ENCODE measurements around the gene ATF5.

Gene ATF5

DNA sequence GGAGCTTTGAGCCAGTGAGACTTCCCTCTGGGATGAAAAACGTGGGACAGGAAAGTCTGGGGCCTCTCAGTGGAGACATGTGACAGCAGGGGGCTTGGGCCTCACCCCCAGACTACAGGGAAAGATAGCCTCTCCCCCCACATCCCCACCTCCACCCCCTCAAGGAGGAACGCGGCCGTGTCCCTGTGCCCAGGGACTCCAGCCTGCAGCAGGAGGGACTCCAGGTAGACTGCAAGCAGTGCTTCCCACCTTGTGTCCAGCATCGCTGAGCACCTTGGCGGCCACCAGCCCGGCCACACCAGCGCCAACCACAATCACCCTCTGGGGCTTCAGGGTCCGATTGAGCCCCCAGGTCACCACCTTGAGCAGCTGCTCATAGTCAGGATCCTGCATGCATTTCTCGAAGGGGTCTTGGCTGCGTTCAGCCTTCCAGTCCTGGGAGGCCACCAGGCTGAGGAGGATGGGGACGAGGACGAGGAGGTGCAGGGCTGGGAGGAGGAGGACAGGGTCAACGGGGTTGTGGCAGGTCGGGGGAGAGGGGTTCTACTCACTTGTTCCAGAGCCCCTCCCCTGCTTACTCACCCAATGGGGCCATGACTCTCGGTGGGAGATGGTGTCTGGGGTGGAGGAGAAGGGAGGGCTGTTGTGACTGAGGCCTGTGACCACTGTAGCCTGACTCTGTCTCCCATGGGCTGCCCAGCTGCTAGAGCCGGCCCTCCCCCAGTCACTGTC is 33.3 kb upstream of the ATF5 start:
- DNase-seq: no peak

DNA sequence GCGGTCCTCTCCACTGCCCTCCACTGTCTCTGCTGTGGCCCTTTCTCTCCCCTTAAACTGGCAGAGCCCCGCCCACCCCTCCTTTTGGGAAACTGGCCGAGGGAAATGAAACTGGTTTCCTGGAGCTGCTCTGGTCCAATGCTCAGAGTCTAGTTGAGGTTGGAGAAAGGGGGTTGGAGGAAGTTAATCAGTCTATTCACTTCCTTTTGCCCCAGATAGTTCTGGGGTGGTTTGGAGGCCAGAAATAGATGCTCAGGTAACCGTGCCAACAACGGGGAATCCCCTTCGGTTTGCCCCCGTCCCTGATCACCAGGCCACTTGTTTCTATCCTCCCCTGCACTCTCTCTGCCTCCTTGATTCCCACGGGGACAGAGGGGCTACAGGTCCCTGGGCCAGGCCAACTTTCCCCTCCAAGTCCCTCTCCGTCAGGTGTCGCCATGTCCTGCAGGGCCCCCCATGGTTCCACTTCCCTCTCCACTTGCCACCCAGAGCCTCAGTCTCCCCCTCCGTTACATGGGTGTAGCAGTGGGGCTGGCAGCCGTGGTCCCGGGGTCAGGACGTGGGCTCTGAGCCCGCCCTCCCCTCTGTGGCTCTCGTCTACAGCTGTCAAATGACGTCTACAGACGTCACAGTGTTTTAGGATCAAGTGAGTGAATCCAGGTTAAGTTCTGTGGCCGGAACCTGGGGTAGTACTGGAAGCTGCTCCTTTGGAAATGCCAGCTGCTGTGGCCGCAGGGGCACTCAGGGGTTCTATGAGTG is 32.0 kb upstream of the ATF5 start, which contains the start of gene IL4I1:
IL4I1 (minus strand) TSS at position 25 of the 759 bp plus-strand sequence. CDS start 727 bp downstream, outside the sequence.
- peak; percentile 64 for DNase-seq

DNA sequence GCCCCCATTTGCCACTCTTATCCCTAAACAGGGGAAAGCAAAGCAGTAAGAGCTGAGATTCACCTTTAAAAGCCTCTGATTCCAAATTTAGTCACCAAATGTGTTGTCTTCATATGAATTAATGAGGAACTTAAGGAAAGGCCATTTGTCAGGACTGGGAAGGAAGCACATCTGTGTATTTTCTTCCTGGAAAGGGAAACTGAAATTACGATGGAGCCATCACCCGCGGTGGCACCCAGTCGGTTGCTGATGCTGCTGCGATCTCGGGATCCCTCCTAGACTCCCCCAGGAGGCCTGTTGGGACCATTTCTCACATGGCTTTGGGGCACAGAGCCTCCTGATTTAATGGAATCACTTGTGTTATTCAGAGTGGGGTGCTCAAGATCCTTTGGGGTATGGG is 24.9 kb upstream of the ATF5 start:
- no peak for DNase-seq

DNA sequence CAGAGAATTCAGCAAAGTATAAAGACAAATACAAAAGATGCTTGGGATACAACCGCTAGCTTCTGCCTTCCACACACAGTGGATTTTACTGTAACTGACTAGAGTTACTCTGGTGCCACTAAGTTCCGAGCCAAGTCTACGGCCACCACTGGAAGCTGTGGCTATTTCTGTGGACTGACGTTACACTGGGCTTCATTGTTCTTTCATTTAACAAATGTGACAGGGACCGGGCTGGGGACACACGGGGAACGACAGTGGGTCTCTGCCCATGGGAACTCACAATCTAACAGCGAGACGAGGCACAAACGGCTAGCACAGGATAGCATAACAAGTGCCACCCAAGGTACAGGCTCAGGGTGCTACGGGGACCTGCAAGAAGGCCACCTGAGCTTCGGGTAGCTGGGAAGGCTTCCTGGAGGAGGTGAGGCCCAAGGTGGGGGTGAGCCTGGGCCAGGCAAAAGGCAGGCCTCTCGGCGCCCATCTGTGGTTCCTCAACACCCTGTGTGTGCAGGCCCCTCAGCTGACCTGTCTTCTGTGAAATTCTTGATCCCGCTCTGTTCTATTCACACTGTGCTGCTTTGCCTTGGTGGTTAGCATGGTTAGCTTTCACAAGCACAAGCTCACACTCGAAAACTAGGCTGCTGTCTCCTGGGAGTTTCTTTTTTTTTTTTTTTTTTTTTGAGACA is 22.0 kb upstream of the ATF5 start:
- DNase-seq: no peak

DNA sequence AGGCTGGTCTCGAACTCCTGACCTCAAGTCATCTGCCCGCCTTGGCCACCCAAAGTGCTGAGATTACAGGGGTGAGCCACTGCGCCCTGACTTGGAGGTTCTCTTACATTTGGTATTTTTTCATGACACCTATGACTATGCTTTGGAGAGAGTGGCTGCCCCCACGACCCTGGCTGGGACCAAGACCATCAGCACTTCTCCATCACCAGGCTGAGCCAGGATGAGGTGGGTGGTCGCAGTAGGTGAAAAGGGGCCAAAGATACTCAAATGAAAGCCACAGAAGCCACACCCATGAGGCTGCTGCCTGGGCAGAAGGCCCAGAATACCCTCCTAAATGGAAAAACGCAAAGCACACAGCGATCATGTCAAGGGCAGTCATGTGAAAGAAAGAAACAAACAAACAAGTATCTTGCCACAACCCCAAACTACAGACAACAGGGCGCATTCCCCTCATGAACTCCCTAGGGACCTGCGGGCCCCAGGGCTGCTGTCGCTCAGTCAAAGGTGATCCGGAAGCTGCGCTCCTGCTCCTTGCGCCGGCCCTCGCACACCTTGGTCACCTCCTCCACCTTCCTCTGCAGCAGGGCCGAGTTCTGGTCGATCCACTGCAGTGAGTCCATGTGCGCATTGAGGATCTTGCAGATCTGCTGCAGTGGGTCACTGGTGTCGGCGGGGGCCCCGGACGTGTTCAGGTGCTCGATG is 21.1 kb upstream of the ATF5 start:
- DNase-seq: no peak

DNA sequence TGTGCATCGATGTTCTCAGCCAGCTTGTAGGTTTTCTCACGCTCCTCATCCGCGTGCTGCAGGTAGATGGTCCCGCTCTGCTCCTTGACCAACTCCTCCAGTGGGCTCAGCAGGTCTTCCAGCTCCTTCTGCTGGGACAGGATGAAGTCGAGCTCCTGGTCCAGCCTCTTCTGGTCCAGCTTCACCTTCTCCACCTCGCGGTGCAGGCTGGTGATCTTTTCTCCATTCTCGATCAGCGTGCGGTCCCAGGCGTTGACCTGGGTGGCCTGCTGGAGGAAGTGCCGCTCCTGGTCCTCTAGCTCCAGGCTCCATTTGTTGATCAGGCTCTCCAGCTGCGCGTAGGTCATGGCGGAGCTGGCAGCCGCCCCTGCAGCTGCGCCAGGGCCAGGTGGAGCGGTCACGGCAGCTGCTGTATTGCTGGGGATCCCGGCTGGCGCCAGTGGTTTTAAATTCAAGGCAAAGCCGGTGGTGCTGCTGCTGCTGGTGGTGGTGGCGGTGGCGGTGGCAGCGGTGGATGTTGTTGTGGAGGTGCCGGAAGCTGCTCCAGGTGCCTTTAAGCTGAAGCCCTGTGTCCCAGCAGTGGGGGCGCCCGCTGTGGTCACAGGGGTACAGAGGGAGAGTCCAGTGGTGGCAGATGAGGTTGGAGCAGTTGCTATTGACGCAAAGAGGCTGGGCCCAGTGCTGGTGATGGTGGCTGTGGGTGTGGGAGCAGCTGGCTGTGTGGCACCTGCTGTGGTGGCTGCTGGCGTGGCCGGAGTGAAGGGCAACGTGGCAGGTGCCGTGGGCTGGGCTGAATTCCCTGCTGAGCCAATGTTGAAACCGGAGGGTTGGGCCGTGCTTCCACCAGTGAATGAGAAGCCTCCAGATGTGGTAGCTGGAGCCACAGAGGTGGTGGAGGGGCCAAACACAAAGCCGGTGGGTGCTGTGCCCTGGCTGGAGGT is 20.3 kb upstream of the ATF5 start:
- DNase-seq: no peak

DNA sequence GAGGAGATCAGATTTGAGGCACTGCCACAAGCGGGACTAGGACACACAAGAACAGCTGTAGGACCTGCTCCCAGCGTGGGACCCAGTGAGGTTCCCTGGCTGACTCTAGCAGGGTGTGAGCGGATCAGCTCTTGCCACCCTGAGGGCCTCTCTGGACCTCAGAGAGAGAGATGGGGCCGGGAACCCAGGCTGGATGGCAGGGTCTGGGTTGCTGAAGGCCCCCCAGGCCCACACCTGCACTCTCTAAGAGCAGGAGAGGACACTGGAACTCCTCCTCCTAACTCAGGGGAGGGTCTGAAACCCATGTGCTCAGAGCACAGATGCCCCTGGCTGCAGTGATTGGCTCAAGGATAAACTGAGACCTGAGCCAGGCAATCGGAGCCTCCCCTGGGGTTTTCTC is 18.8 kb upstream of the ATF5 start:
- no peak for DNase-seq

GRCh38 chr19:49911381-49912145 is 17.4 kb upstream of the ATF5 start:
- no peak for DNase-seq

GRCh38 chr19:49912965-49913685 is 15.9 kb upstream of the ATF5 start:
- DNase-seq: no peak

DNA sequence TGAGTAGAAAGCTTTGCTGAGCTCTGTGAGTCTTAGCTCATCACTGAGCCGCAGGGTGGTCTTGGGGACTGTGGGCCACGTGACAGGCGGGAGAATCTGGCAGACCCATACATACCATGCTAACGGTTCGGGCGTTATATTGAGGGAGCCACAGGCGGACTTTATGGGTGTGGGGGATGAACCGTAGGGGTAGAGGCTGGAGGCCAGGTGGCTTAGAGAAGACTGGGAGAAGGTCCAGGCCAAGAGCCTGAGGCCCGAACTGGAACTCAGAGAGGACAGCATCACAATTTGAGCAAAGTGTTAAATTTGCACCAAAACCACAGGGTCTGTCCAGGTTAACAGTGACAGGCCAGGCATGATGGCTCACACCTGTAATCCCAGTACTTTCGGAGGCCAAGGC is 15.3 kb upstream of the ATF5 start:
- DNase-seq: no peak

- DNase-seq: no peak
Observed at GRCh38 chr19:49915271-49915670, 13.7 kb upstream of the ATF5 start.

- DNase-seq: no peak
Observed at GRCh38 chr19:49916839-49917733, 11.9 kb upstream of the ATF5 start.

GRCh38 chr19:49918089-49918488 is 10.9 kb upstream of the ATF5 start:
- DNase-seq: no peak

DNA sequence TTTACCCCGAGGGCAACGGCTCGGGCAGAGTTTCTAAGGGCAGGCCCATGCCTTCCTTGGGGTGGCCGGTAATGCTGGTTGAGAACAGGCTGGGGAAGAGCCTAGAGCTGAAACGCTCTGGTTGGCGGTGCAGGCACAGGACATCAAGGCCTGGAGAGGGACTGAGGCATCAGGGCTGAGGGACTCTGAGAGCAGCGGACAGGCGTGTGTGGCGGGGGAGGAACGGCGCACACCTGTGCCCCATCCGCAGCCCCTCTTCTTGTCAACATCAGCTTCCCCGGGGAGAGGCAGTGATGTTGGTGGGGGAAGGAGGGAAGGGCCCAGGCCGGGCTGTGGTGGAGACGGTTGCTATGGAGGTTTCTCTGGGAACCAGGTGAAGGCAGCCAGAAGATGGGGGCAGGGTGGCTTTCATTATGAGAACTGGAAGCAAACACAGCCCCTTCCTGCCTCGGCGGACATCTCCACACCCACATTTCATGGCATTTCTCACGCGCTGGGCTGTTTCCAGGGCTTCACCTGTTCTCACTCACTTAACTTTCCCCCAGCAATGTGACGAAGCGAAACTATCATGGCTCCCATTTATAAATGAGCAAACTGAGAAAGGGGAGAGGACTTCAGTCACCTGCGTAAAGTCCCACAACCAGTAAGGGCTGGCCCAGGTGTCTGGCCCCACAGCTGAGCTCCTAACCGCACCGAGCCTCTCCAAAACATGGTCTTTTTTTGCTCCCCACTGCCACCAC is 8.2 kb upstream of the ATF5 start:
- no peak for DNase-seq

- no peak for DNase-seq
Observed at GRCh38 chr19:49921871-49922795, 6.9 kb upstream of the ATF5 start.

GRCh38 chr19:49923055-49924003 is 5.7 kb upstream of the ATF5 start:
- no peak for DNase-seq
